ENCODE results near the gene IL1RN.

IL1RN gene

DNA sequence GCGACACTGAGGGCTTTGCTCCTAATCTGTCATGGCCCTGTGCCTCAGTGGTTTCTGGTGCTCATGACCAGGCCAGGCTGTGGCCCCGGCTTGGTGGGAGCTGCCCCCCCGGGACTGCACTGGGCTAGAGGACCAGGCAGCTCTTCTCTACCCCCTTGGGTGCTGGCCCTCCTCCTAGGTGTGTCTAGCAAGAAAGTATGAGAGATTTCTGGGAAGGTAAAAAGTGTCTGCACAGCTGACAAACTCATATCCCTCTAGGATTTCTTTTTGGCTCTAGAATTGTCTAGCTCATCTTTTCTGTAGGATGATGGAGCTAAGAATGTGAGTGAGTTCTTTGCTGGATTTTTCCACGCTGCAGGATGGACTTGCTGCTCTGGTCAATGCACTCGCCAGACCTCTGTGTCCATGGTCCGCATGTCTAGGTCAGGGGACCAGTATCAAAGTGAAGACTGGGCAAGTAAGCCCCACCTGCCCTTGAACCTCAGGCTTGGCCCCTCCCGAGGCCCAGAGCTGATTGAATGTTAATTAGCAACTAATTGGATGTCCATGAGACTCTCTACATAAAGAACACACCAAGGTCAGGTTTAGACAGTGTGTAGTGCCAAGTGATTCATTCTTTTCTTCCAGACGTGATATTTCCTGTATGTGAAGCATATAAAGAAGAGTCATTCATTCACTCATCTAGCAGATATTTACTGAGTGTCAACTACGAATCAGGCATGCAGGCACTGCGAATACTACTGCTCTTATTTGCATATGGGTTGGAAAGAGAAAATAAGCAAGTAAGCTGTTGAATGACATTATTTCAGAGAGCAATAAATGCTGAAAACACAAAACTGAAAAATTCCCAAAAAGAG lies 30.7 kb downstream of the IL1RN start:
- peak; percentile 32 for DNase-seq (ENCODE audit: low read depth)
- TF ChIP-seq, protein P1, sequence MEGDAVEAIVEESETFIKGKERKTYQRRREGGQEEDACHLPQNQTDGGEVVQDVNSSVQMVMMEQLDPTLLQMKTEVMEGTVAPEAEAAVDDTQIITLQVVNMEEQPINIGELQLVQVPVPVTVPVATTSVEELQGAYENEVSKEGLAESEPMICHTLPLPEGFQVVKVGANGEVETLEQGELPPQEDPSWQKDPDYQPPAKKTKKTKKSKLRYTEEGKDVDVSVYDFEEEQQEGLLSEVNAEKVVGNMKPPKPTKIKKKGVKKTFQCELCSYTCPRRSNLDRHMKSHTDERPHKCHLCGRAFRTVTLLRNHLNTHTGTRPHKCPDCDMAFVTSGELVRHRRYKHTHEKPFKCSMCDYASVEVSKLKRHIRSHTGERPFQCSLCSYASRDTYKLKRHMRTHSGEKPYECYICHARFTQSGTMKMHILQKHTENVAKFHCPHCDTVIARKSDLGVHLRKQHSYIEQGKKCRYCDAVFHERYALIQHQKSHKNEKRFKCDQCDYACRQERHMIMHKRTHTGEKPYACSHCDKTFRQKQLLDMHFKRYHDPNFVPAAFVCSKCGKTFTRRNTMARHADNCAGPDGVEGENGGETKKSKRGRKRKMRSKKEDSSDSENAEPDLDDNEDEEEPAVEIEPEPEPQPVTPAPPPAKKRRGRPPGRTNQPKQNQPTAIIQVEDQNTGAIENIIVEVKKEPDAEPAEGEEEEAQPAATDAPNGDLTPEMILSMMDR (conservative IDR thresholded peaks at IDR 0.05; ENCODE audit: low read length): no peak
- H3K4me3 ChIP-seq (ENCODE audit: low read length): peak overlapping the region; percentile 61

DNA sequence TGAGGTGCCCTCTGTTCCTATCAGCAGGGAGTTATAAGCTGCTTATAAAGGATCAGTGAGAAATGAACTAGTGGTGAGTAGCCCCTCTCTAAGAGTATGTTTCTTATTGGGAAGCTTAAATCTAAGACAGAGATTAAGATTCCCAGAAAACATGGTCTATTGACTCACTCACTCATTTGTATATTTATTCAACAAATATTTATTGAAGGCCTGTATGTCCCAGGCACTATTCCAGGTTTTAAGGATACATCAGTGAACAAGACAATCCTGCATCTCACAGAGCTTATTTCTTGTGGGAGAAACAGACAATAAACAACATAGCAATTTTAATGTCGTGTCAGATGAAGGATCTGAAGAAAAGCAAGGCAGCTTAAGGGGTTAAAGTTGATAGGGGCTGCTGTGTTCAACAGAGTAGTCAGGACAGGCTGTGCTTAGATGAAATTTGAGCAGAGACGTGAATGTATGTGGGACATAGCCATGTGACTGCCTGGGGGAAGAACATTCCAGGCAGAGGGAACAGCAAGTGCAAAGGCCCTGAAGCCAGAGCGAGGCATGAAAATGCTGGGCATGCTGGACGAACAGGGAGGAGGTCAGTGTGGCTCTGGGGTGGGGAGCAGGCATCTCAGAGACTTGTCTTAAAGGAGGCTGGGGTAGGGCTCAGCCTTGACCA lies 31.6 kb downstream of the IL1RN start:
- TF ChIP-seq, protein P1 (conservative IDR thresholded peaks at IDR 0.05; ENCODE audit: low read length): no peak
- DNase-seq (ENCODE audit: low read depth): no peak
- H3K4me3 ChIP-seq (ENCODE audit: low read length): no peak overlapping the region

DNA sequence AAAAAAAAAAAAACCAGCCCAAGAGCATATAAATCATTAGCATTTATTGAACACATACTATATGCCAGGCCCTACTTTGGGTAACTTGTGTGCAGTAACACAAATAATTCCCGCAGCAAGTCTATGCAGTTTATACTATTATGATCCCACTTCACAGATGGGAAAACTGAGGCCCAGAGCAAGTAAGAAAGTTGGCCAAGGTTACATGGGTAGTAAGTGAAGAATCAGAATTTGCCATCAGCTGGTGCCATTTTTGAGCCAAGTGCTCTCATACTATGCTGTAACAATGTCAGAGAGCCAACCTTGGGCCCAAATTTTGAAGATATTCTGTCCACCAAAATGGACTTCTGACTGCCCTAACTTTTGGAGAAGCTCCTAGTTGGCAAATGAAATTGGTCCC lies 32.9 kb downstream of the IL1RN start:
- no peak for DNase-seq (ENCODE audit: low read depth)
- TF ChIP-seq, protein P1 (conservative IDR thresholded peaks at IDR 0.05; ENCODE audit: low read length): no peak
- H3K4me3 ChIP-seq (ENCODE audit: low read length): no peak overlapping the region

DNA sequence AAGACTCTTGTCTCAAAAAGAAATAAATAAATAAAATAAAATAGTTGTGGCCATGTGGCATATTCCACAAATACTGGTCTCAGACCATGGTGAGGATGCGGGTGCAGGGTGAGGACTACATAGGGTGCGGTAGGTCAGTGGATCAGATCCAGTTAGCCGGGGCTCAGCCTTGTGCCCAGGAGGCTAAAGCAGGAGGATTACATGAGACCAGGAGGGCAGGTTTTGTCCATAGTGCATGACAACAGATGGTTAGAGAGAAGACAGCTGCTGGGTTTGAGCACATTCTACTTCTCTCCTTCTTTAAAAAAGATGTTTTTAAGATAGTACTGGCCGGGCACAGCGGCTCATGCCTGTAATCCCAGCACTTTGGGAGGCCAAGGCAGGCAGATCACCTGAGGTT lies 33.6 kb downstream of the IL1RN start:
- no peak overlapping the region for H3K4me3 ChIP-seq (ENCODE audit: low read length)
- TF ChIP-seq, protein P1 (conservative IDR thresholded peaks at IDR 0.05; ENCODE audit: low read length): no peak
- DNase-seq (ENCODE audit: low read depth): no peak

DNA sequence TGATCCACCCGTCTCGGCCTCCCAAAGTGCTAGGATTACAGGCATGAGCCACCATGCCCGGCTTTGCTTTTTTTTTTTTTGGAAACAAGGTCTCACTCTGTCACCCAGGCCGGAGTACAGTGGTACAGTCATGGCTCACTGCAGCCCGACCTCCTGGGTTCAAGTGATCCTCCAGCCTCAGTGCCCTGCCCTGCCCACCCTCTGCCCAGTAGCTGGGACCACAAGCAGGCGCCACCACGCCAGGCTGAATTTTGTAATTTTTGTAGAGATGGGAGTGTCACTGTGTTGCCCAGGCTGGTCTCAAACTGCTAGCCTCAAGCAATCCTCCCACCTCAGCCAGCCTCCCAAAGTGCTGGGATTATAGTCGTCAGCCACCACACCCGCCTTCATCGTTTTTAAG lies 34.8 kb downstream of the IL1RN start:
- DNase-seq (ENCODE audit: low read depth): no peak
- no peak overlapping the region for H3K4me3 ChIP-seq (ENCODE audit: low read length)
- TF ChIP-seq, protein P1 (conservative IDR thresholded peaks at IDR 0.05; ENCODE audit: low read length): no peak

DNA sequence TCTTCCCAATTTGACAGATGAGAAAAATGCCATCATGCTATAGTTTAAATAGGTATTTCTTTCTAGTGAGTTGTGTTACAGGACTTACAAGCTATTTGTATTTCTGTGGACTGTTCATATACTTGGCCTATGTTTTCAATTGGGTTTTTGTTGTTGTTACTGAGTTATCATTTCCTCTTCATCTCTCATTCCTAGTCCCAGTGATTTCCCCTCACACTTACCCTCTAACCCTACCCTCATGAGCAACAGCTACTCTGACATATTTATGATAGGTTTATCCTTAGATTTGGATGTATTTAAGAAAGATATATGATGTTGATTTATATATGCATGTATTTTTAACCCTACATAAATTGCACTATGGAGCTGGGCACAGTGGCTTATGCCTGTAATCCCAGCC lies 35.5 kb downstream of the IL1RN start:
- no peak overlapping the region for H3K4me3 ChIP-seq (ENCODE audit: low read length)
- DNase-seq (ENCODE audit: low read depth): no peak
- TF ChIP-seq, protein P1 (conservative IDR thresholded peaks at IDR 0.05; ENCODE audit: low read length): no peak

Measured in AG10803 (cell line).